Measurements from ENCODE around the gene USP15. TPM values are rescaled to one million over a fixed set of nuclear protein-coding genes. Genes with fewer than 3 reads are reported as not detected.

USP15 gene
- polyA plus RNA-seq, 2 donors: 33.9 to 64.6 TPM

DNA sequence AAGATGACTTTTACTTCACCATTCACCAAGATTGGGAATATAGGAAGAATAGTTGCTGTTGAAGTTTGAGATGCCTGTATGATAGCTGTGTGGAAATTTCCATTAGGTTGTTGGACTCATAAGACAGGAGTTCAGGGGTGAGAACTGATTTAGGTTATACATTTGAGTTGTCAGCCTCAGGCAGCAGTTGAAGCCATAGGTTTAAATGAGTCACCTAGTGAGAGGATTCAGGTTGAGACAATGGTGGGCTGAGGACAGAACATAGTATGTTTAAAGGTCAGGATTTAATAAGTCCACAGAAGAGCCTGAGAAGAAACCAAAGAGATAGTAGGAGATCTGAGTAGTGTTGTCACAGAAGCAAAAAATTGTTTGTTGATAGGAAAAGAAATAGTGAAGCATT is 142.8 kb downstream of the USP15 start:
- Histone ChIP-seq H3K4me1 (ENCODE audit: control insufficient read depth in 2 of 2, insufficient read depth in 2 of 2, low read length in 1 of 2) (no peaks in the 10 kb centered on the region), H3K36me3 (ENCODE audit: control insufficient read depth in 2 of 2, insufficient read depth in 2 of 2, low read length in 1 of 2) (no peaks in the 10 kb centered on the region)

DNA sequence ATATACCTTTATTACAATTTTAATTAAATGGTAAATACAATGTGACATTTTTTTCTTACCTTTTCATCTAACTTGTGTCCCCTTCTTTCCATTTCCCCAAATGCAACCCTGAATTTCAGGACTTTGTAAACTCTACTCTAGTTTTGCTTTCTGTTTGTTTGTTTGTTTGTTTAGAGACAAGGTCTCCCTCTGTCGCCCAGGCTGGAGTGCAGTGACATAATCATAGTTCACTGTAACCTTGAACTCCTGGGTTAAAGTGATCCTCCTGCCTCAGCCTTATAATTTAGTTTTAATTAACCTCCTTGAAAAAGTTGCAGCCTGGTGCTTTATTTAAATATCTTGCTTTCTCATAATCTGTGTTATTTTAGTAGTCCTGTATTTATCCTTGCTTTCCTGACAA is 147.4 kb downstream of the USP15 start:
- whole genome bisulfite sequencing, 2 donors: 62 to 88% methylated on average over 1 of the region's 1 CpG
- no peak overlapping the region for H3K4me3 ChIP-seq (ENCODE audit: low read depth in 1 of 2, low read length in 2 of 2)
- no peak overlapping the region for H3K27ac ChIP-seq (ENCODE audit: low read depth in 2 of 2, low read length in 1 of 2)
- no peaks in the 10 kb centered on the region for H3K27me3 ChIP-seq (ENCODE audit: control insufficient read depth in 1 of 2, insufficient read depth in 2 of 2, low read length in 2 of 2)
- H3K4me1 ChIP-seq (ENCODE audit: control insufficient read depth in 2 of 2, insufficient read depth in 2 of 2, low read length in 1 of 2): no peaks in the 10 kb centered on the region
- H3K9me3 ChIP-seq (ENCODE audit: control insufficient read depth in 2 of 2, insufficient read depth in 1 of 2, low read depth in 1 of 2, low read length in 1 of 2): no peaks in the 10 kb centered on the region
- no peaks in the 10 kb centered on the region for H3K36me3 ChIP-seq (ENCODE audit: control insufficient read depth in 2 of 2, insufficient read depth in 2 of 2, low read length in 1 of 2)

More for the DNA sequence above, 142.8 kb downstream of the USP15 start:
- Histone ChIP-seq H3K9me3 (ENCODE audit: control insufficient read depth in 2 of 2, insufficient read depth in 1 of 2, low read depth in 1 of 2, low read length in 1 of 2) (no peaks in the 10 kb centered on the region), H3K27me3 (ENCODE audit: control insufficient read depth in 1 of 2, insufficient read depth in 2 of 2, low read length in 2 of 2) (no peaks in the 10 kb centered on the region), H3K4me3 (ENCODE audit: low read depth in 1 of 2, low read length in 2 of 2) (no peak overlapping the region), H3K27ac (ENCODE audit: low read depth in 2 of 2, low read length in 1 of 2) (no peak overlapping the region)

DNA sequence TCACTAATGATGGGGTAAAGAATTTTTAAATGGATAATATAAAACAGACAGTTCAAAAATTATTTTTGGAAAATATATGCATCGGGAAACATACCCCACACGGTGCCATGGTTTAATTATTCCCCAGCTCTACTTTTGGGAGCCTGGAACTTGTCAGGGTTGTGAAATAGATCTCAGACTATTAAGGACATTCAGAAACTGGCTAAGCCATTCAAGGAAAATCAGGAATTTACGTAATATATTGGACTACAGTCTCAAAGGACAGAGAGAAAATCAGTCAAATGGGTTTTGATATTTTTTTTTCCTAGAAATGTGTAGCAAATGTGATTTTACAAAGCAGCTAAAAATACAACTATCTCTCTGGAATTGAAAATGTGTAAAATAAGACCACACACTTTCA is 148.9 kb downstream of the USP15 start:
- H3K36me3 ChIP-seq (ENCODE audit: control insufficient read depth in 2 of 2, insufficient read depth in 2 of 2, low read length in 1 of 2): no peaks in the 10 kb centered on the region
- H3K4me3 ChIP-seq (ENCODE audit: low read depth in 1 of 2, low read length in 2 of 2): no peak overlapping the region
- H3K4me1 ChIP-seq (ENCODE audit: control insufficient read depth in 2 of 2, insufficient read depth in 2 of 2, low read length in 1 of 2): no peaks in the 10 kb centered on the region
- WGBS, 2 donors: 89 to 94% methylated on average over 3 of the region's 3 CpGs
- no peak overlapping the region for H3K27ac ChIP-seq (ENCODE audit: low read depth in 2 of 2, low read length in 1 of 2)
- H3K27me3 ChIP-seq (ENCODE audit: control insufficient read depth in 1 of 2, insufficient read depth in 2 of 2, low read length in 2 of 2): no peaks in the 10 kb centered on the region
- H3K9me3 ChIP-seq (ENCODE audit: control insufficient read depth in 2 of 2, insufficient read depth in 1 of 2, low read depth in 1 of 2, low read length in 1 of 2): no peaks in the 10 kb centered on the region

DNA sequence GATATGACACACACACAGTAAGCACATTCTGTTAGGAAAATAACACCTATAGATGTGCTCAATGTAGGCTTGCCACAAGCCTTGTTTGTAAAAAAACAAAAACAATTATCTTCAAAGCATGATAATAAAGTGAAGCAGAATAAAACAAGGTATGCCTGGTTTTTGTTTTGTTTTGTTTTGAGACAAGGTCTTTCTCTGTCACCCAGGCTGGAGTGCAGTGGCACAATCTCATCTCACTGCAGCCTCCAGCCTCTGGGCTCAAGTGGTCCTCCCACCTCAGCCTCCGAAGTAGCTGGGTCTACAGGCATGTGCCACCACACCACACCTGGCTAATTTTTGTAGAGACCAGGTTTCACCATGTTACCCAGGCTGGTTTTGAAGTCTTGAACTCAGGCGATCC is 154.0 kb downstream of the USP15 start:
- H3K4me3 ChIP-seq (ENCODE audit: low read depth in 1 of 2, low read length in 2 of 2): no peak overlapping the region
- H3K27me3 ChIP-seq (ENCODE audit: control insufficient read depth in 1 of 2, insufficient read depth in 2 of 2, low read length in 2 of 2): no peaks in the 10 kb centered on the region
- H3K4me1 ChIP-seq (ENCODE audit: control insufficient read depth in 2 of 2, insufficient read depth in 2 of 2, low read length in 1 of 2): no peaks in the 10 kb centered on the region
- no peak overlapping the region for H3K27ac ChIP-seq (ENCODE audit: low read depth in 2 of 2, low read length in 1 of 2)
- H3K36me3 ChIP-seq (ENCODE audit: control insufficient read depth in 2 of 2, insufficient read depth in 2 of 2, low read length in 1 of 2): no peaks in the 10 kb centered on the region
- WGBS, 2 donors: 92 to 95% methylated on average over 2 of the region's 2 CpGs
- no peaks in the 10 kb centered on the region for H3K9me3 ChIP-seq (ENCODE audit: control insufficient read depth in 2 of 2, insufficient read depth in 1 of 2, low read depth in 1 of 2, low read length in 1 of 2)

DNA sequence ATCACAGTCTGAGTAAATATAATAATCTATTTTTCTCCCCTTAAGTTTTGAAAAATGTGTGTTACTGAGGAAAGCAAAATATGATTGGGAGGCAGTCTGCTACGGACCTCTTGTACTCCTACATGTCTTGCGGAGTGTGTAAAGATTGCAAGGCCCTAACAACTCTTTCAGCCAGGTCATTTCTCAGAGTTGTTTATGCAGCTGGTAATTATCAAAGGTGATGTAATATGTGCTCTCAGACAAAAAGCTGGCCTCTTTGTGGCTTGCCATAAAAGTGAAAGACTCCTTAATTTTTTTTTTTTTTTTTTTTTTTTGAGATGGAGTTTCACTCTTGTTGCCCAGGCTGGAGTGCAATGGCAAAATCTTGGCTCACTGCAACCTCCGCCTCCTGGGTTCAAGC is 165.9 kb downstream of the USP15 start:
- H3K4me3 ChIP-seq (ENCODE audit: low read depth in 1 of 2, low read length in 2 of 2): no peak overlapping the region
- peaks cover 0 to 2% of the 10 kb centered on the region in 2 donors for H3K9me3 ChIP-seq (ENCODE audit: control insufficient read depth in 2 of 2, insufficient read depth in 1 of 2, low read depth in 1 of 2, low read length in 1 of 2)
- H3K36me3 ChIP-seq (ENCODE audit: control insufficient read depth in 2 of 2, insufficient read depth in 2 of 2, low read length in 1 of 2): no peaks in the 10 kb centered on the region
- WGBS, 2 donors: 92 to 94% methylated on average over 3 of the region's 3 CpGs
- no peaks in the 10 kb centered on the region for H3K27me3 ChIP-seq (ENCODE audit: control insufficient read depth in 1 of 2, insufficient read depth in 2 of 2, low read length in 2 of 2)
- H3K27ac ChIP-seq (ENCODE audit: low read depth in 2 of 2, low read length in 1 of 2): no peak overlapping the region
- no peaks in the 10 kb centered on the region for H3K4me1 ChIP-seq (ENCODE audit: control insufficient read depth in 2 of 2, insufficient read depth in 2 of 2, low read length in 1 of 2)

DNA sequence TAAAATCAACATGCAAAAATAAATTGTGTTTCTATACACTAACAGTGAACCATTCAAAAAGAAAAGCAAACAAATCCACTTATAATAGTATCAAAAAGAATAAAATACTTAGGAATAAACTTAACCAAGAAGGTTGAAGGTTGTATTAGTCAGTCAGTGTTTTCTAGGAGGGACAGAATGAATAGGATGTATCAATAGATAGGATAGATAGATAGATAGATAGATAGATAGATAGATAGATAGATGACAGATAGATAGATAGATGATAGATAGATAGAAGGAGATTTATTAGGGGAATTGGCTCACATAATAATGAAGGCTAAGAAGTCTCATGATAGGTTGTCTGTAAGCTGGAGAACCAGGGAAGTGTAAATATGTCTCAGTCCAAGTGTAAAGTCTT is 169.3 kb downstream of the USP15 start:
- peaks cover 0 to 2% of the 10 kb centered on the region in 2 donors for H3K9me3 ChIP-seq (ENCODE audit: control insufficient read depth in 2 of 2, insufficient read depth in 1 of 2, low read depth in 1 of 2, low read length in 1 of 2)
- H3K4me1 ChIP-seq (ENCODE audit: control insufficient read depth in 2 of 2, insufficient read depth in 2 of 2, low read length in 1 of 2): no peaks in the 10 kb centered on the region
- no peaks in the 10 kb centered on the region for H3K27me3 ChIP-seq (ENCODE audit: control insufficient read depth in 1 of 2, insufficient read depth in 2 of 2, low read length in 2 of 2)
- H3K36me3 ChIP-seq (ENCODE audit: control insufficient read depth in 2 of 2, insufficient read depth in 2 of 2, low read length in 1 of 2): no peaks in the 10 kb centered on the region
- H3K27ac ChIP-seq (ENCODE audit: low read depth in 2 of 2, low read length in 1 of 2): no peak overlapping the region
- H3K4me3 ChIP-seq (ENCODE audit: low read depth in 1 of 2, low read length in 2 of 2): no peak overlapping the region

DNA sequence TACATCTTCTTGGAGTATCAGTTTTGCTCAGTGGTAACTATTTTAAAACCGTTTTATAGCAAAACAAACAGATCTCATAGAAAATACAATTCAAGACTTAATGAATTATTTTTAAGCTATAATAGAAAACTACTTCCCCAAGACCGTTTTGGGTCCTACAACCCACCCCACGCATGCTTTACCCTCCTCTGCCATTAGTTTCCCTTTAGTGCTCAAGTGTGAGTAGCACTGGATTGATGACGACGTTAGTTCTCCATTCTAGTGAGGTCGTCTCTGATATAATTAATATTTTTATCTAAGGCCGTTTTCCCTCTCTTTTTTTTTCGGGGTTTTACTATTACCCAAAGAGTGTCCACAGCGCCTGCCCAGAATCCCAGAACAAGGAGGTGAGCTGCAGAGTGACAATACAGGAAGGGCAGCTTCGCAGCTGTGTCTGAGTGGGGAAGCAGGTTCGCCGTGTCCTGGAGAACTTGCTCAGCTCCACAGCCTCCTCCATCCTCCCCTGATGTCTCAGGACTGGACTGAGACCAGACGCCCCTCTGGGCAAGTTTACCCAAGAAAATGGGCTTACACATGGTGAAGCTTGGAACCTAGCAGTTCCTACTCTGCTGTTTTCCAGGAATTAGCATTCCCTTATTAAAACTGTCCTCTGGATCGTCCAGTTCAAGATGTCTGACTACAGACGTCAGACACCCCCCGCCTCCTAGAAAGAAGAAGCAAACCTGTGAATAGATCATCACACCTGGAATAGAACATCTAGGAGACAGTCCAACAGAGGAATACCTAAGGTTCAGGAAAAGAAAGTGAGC is 174.5 kb downstream of the USP15 start:
- WGBS, 2 donors: 27 to 28% methylated on average over 16 of the region's 16 CpGs

DNA sequence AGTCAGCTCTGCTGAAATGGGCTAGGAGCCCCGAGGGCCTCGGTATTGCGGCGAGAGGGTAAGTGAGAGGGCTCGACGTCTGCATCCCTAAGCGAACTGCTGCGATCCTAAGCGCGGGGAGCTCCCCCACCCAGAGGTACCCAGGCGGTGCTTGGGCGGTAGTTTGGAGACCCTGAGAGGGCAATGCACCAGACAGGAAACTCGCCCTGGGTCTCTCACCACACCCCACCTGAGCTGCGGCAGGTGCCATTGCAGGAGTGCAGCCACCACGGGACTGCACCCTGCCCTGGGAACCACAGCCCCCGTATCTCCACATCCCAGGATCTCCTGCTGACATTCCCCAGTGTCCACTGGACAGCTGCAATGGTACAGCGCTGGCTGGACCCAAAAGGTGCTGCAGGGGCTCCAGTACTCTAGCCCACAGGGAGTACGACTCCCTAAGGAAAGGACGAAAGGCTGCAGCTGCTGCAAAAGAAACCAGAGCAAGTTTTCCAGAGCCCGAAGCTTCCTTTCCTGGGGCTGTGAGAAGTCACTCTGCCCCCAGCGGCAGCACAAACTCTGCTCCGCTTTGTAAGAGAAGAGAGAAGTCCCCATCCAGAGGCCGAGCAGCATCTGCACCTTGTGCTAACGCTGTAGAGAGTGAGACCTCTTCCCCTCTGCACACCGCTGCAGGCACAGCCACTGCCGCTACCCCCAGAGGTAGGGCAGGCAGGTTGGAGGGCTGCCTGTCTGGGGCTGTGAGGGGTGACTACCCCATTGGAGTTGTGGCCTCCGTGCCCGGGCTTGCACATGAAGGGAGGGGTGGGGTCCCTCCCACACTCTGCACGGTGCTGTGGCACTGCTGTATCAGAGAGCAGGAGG is 175.3 kb downstream of the USP15 start:
- WGBS, 2 donors: 1 to 3% methylated on average over 29 of the region's 29 CpGs
- no peaks in the 10 kb centered on the region for H3K36me3 ChIP-seq (ENCODE audit: control insufficient read depth in 2 of 2, insufficient read depth in 2 of 2, low read length in 1 of 2)
- H3K4me3 ChIP-seq (ENCODE audit: low read depth in 1 of 2, low read length in 2 of 2): peak overlapping the region; percentile 33 to 42
- H3K9me3 ChIP-seq (ENCODE audit: control insufficient read depth in 2 of 2, insufficient read depth in 1 of 2, low read depth in 1 of 2, low read length in 1 of 2): no peaks in the 10 kb centered on the region
- no peaks in the 10 kb centered on the region for H3K27me3 ChIP-seq (ENCODE audit: control insufficient read depth in 1 of 2, insufficient read depth in 2 of 2, low read length in 2 of 2)
- H3K4me1 ChIP-seq (ENCODE audit: control insufficient read depth in 2 of 2, insufficient read depth in 2 of 2, low read length in 1 of 2): peaks cover 0 to 3% of the 10 kb centered on the region in 2 donors
- no peak overlapping the region for H3K27ac ChIP-seq (ENCODE audit: low read depth in 2 of 2, low read length in 1 of 2)

More for the DNA sequence above, 174.5 kb downstream of the USP15 start:
- no peak overlapping the region for H3K27ac ChIP-seq (ENCODE audit: low read depth in 2 of 2, low read length in 1 of 2)
- peak overlapping the region; percentile 33 to 42 for H3K4me3 ChIP-seq (ENCODE audit: low read depth in 1 of 2, low read length in 2 of 2)
- H3K36me3 ChIP-seq (ENCODE audit: control insufficient read depth in 2 of 2, insufficient read depth in 2 of 2, low read length in 1 of 2): no peaks in the 10 kb centered on the region
- peaks cover 0 to 3% of the 10 kb centered on the region in 2 donors for H3K4me1 ChIP-seq (ENCODE audit: control insufficient read depth in 2 of 2, insufficient read depth in 2 of 2, low read length in 1 of 2)
- H3K27me3 ChIP-seq (ENCODE audit: control insufficient read depth in 1 of 2, insufficient read depth in 2 of 2, low read length in 2 of 2): no peaks in the 10 kb centered on the region
- no peaks in the 10 kb centered on the region for H3K9me3 ChIP-seq (ENCODE audit: control insufficient read depth in 2 of 2, insufficient read depth in 1 of 2, low read depth in 1 of 2, low read length in 1 of 2)

DNA sequence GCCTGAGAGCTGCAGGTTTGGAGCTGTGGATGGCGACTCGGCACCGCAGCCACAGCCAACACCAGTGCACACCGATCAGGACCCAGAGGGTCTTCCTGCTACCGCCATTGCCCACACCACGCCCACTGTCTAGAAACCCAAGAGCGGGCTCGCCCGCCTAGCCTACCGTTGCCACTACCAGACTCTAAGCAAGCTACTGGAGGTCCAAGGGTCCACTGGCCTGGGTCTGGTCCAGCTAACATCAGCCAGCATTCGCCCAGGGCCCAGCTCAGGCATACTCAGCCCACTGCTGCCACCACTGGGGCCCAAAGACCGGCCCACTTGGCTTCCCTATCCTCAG is 175.9 kb downstream of the USP15 start:
- H3K27ac ChIP-seq (ENCODE audit: low read depth in 2 of 2, low read length in 1 of 2): no peak overlapping the region
- WGBS, 2 donors: 71 to 75% methylated on average over 12 of the region's 12 CpGs
- no peaks in the 10 kb centered on the region for H3K27me3 ChIP-seq (ENCODE audit: control insufficient read depth in 1 of 2, insufficient read depth in 2 of 2, low read length in 2 of 2)

More for the DNA sequence above, 175.9 kb downstream of the USP15 start:
- H3K36me3 ChIP-seq (ENCODE audit: control insufficient read depth in 2 of 2, insufficient read depth in 2 of 2, low read length in 1 of 2): no peaks in the 10 kb centered on the region
- no peaks in the 10 kb centered on the region for H3K9me3 ChIP-seq (ENCODE audit: control insufficient read depth in 2 of 2, insufficient read depth in 1 of 2, low read depth in 1 of 2, low read length in 1 of 2)
- no peak overlapping the region for H3K4me3 ChIP-seq (ENCODE audit: low read depth in 1 of 2, low read length in 2 of 2)
- H3K4me1 ChIP-seq (ENCODE audit: control insufficient read depth in 2 of 2, insufficient read depth in 2 of 2, low read length in 1 of 2): peaks cover 0 to 3% of the 10 kb centered on the region in 2 donors

Data from esophagus (tissue), 2 donors.